Measurements from ENCODE around the gene LRFN5. TPM values are rescaled to one million over a fixed set of nuclear protein-coding genes. Genes with fewer than 3 reads are reported as not detected.

The LRFN5 gene
- total and polyA plus RNA-seq, 2 of the 13 experiments (the other 11 are each of a cell fraction or from before 2014, with no cell fraction given), result not detected

- TF ChIP-seq, protein P1, sequence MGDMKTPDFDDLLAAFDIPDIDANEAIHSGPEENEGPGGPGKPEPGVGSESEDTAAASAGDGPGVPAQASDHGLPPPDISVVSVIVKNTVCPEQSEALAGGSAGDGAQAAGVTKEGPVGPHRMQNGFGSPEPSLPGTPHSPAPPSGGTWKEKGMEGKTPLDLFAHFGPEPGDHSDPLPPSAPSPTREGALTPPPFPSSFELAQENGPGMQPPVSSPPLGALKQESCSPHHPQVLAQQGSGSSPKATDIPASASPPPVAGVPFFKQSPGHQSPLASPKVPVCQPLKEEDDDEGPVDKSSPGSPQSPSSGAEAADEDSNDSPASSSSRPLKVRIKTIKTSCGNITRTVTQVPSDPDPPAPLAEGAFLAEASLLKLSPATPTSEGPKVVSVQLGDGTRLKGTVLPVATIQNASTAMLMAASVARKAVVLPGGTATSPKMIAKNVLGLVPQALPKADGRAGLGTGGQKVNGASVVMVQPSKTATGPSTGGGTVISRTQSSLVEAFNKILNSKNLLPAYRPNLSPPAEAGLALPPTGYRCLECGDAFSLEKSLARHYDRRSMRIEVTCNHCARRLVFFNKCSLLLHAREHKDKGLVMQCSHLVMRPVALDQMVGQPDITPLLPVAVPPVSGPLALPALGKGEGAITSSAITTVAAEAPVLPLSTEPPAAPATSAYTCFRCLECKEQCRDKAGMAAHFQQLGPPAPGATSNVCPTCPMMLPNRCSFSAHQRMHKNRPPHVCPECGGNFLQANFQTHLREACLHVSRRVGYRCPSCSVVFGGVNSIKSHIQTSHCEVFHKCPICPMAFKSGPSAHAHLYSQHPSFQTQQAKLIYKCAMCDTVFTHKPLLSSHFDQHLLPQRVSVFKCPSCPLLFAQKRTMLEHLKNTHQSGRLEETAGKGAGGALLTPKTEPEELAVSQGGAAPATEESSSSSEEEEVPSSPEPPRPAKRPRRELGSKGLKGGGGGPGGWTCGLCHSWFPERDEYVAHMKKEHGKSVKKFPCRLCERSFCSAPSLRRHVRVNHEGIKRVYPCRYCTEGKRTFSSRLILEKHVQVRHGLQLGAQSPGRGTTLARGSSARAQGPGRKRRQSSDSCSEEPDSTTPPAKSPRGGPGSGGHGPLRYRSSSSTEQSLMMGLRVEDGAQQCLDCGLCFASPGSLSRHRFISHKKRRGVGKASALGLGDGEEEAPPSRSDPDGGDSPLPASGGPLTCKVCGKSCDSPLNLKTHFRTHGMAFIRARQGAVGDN (CRISPR knock-in tag; IDR thresholded peaks at IDR 0.05), result peak; percentile 45
- TF ChIP-seq HES4 (CRISPR knock-in tag; IDR thresholded peaks at IDR 0.05; ENCODE audit: borderline replicate concordance), result 0 out of 2 replicates have a peak, but pooled peaks have one; percentile 65
Measured at GRCh38 chr14:41609704-41610183, 3.1 kb downstream of the LRFN5 start (continued).

- FAIRE-seq, result no peak
- no TSS peak for BruUV-seq (replicated peaks)
- H3K27ac ChIP-seq (ENCODE audit: extremely low read length, insufficient read depth, low read length), result no peak overlapping the region
- no peaks in the 10 kb centered on the region for H3K4me1 ChIP-seq (ENCODE audit: insufficient read depth, low read length)
- no peak for ATAC-seq
- CTCF ChIA-PET (ENCODE audit: low intra/inter-chr PET ratio, low total read pairs), result no interaction called here
- in situ Hi-C loops (cut with HindIII; ENCODE audit: extremely low pct_ligation_motif_present, low pct_unique_long_range_greater_than_20kb) (no loop called here), intact Hi-C loops (cut with micrococcal nuclease; ENCODE audit: unreplicated experiment) (no loop called here)
- no peak for DNase-seq (ENCODE audit: low spot score)
- H3K4me2 ChIP-seq (ENCODE audit: low read depth, low read length), result no peak overlapping the region
- H4K20me1 ChIP-seq (ENCODE audit: insufficient read depth, low read length), result no peaks in the 10 kb centered on the region
- 1% methylated on average over 2 of the region's 2 CpGs for WGBS (ENCODE audit: low lambda C conversion rate)
- H3K9ac ChIP-seq (ENCODE audit: insufficient read depth, low read depth, low read length), result no peak overlapping the region
- H3K79me2 ChIP-seq (ENCODE audit: insufficient read depth, low read length), result no peaks in the 10 kb centered on the region
- no peak overlapping the region for H2AFZ ChIP-seq (ENCODE audit: low read length)
- H3K27me3 ChIP-seq (ENCODE audit: control insufficient read depth in 1 of 2, insufficient read depth in 2 of 2, low read length in 2 of 2), result peaks cover 0 to 2% of the 10 kb centered on the region in 2 experiments; a peak in 3 of 5 replicates
- TF ChIP-seq, protein P2, sequence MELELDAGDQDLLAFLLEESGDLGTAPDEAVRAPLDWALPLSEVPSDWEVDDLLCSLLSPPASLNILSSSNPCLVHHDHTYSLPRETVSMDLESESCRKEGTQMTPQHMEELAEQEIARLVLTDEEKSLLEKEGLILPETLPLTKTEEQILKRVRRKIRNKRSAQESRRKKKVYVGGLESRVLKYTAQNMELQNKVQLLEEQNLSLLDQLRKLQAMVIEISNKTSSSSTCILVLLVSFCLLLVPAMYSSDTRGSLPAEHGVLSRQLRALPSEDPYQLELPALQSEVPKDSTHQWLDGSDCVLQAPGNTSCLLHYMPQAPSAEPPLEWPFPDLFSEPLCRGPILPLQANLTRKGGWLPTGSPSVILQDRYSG (CRISPR knock-in tag; IDR thresholded peaks at IDR 0.05), result no peak
- TF ChIP-seq CHD2 (IDR thresholded peaks at IDR 0.05; ENCODE audit: low read depth, low read length), result no peak
- TF ChIP-seq, protein P3, sequence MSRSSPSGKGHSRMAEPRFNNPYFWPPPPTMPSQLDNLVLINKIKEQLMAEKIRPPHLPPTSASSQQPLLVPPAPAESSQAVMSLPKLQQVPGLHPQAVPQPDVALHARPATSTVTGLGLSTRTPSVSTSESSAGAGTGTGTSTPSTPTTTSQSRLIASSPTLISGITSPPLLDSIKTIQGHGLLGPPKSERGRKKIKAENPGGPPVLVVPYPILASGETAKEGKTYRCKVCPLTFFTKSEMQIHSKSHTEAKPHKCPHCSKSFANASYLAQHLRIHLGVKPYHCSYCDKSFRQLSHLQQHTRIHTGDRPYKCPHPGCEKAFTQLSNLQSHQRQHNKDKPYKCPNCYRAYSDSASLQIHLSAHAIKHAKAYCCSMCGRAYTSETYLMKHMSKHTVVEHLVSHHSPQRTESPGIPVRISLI (CRISPR knock-in tag; IDR thresholded peaks at IDR 0.05; ENCODE audit: borderline replicate concordance), result no peak
- TF ChIP-seq CCDC6 (CRISPR knock-in tag; IDR thresholded peaks at IDR 0.05), result no peak
- TF ChIP-seq ZNF883 (CRISPR knock-in tag; IDR thresholded peaks at IDR 0.05; ENCODE audit: not compliant biosample characterization), result no peak
- TF ChIP-seq DMTF1 (CRISPR knock-in tag; IDR thresholded peaks at IDR 0.05), result no peak
- no peak for TF ChIP-seq RAD51 (IDR thresholded peaks at IDR 0.05; ENCODE audit: borderline replicate concordance)
- no peak for TF ChIP-seq MTA1 (CRISPR knock-in tag; IDR thresholded peaks at IDR 0.05; ENCODE audit: borderline replicate concordance)
- H3K36me3 ChIP-seq (replicated peaks in 1 of 2; ENCODE audit: control insufficient read depth in 1 of 2, insufficient read depth in 2 of 2, low read length in 2 of 2), result no peaks in the 10 kb centered on the region
- no peak overlapping the region for H3K4me3 ChIP-seq (replicated peaks in 1 of 3; ENCODE audit: insufficient read depth in 1 of 3, low read depth in 2 of 3, low read length in 3 of 3)
- 0 out of 2 replicates have a peak, but pooled peaks cover 8% of the 10 kb centered on the region for H3K9me3 ChIP-seq (ENCODE audit: low read length)
- POLR2A ChIA-PET, result no interaction called here
Measured at GRCh38 chr14:41615011-41615595, 8.4 kb downstream of the LRFN5 start.

All from HepG2 (cell line).